Neutrophil (primary cell): ENCODE measurements around the gene UBASH3B.

ENCODE experiments used
- H3K27ac ChIP-seq: fragments of 200-600 bp; sonication (generic); 2 replicates; pipeline ENCODE4 v1.5.1; 2016; ENCODE audit warnings: mild to moderate bottlenecking, moderate library complexity
- H3K27me3 ChIP-seq: fragments of 200-600 bp; sonication (generic); 2 replicates; pipeline ENCODE4 v1.6.0; 2016; ENCODE audit warnings: mild to moderate bottlenecking
- H3K36me3 ChIP-seq: fragments of 200-600 bp; sonication (generic); 2 replicates; pipeline ENCODE4 v1.5.1; 2017
- H3K4me1 ChIP-seq, 2 experiments: fragments of 200-600 bp in 1 of 2; sonication (generic) in 1 of 2; 1 replicate in 1 of 2; 2 replicates in 1 of 2; pipeline versions ENCODE4 v1.5.1 to v1.6.1; 2013 to 2016; ENCODE audit warnings: low read depth in 1 of 2, low read length in 1 of 2, mild to moderate bottlenecking in 1 of 2, moderate library complexity in 1 of 2; ENCODE audit not compliant: control insufficient read depth in 1 of 2, insufficient read depth in 1 of 2
- H3K4me3 ChIP-seq, 2 experiments: fragments of 200-600 bp in 1 of 2; sonication (generic) in 1 of 2; 1 replicate in 1 of 2; 2 replicates in 1 of 2; pipeline ENCODE4 v1.5.1; 2013 to 2016; ENCODE audit warnings: low read depth in 1 of 2, low read length in 1 of 2, mild to moderate bottlenecking in 1 of 2, moderate library complexity in 1 of 2
- H3K9me3 ChIP-seq: fragments of 200-600 bp; sonication (generic); 2 replicates; pipeline ENCODE4 v1.5.1; 2016
- CTCF ChIP-seq: fragments of 200-600 bp; sonication (generic); IDR thresholded peaks from 2 replicates; pipeline ENCODE4 v1.5.1; 2016; ENCODE audit warnings: antibody characterized with exemption

The UBASH3B gene

DNA sequence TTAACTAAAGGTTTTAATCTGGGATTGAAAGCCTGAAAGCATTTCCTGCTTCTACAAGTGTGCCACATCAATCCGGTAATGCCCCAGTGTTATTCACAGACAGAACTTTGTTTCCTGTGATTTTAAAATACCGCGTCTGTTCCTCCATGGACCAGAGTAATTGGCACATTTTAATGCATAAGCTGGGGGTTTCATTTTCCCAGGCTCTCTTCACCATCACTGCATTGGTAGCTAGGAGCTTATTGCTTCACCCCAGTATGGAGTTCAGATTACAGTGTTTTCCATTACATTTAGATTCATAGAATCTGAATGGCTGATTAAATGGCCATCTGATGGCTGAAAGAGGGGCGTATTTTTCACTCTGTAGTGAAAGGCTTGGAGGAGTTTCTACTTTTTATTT, 157.1 kb downstream of the UBASH3B start:
- Histone ChIP-seq H3K4me1 (no peaks in the 10 kb centered on the region), H3K36me3 (peaks cover 58% of the 10 kb centered on the region), H3K27me3 (no peaks in the 10 kb centered on the region), H3K27ac (no peak overlapping the region), H3K9me3 (no peaks in the 10 kb centered on the region), H3K4me3 (no peak overlapping the region)
- no peak for TF ChIP-seq CTCF

GRCh38 chr11:122813176-122813893, 157.8 kb downstream of the UBASH3B start:
- no peak for TF ChIP-seq CTCF
- no peaks in the 10 kb centered on the region for H3K4me1 ChIP-seq

DNA sequence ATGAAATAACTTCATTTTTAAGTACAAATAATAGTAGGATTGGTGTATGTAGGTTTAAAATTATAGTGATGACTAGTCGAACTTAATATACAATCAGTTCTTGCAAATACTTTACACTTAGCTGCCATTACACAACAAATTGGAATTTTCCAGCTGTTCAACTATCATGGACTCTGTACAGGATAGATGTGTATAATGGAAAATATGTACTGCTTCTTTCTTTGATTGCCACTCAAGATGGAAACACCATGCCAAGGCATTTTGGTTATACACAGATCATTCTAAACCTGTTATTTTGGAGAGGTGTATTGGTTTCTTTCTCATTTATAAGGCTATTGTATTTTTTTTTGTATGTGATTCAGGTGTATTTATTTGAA, 158.4 kb downstream of the UBASH3B start:
- Histone ChIP-seq H3K27me3 (no peaks in the 10 kb centered on the region), H3K27ac (no peak overlapping the region), H3K9me3 (no peaks in the 10 kb centered on the region), H3K36me3 (peaks cover 47% of the 10 kb centered on the region), H3K4me1 (no peaks in the 10 kb centered on the region), H3K4me3 (no peak overlapping the region)
- TF ChIP-seq CTCF: no peak

More at GRCh38 chr11:122813176-122813893, 157.8 kb downstream of the UBASH3B start:
- no peak overlapping the region for H3K27ac ChIP-seq
- H3K27me3 ChIP-seq: no peaks in the 10 kb centered on the region
- no peak overlapping the region for H3K4me3 ChIP-seq
- no peaks in the 10 kb centered on the region for H3K9me3 ChIP-seq
- H3K36me3 ChIP-seq: peaks cover 51% of the 10 kb centered on the region

DNA sequence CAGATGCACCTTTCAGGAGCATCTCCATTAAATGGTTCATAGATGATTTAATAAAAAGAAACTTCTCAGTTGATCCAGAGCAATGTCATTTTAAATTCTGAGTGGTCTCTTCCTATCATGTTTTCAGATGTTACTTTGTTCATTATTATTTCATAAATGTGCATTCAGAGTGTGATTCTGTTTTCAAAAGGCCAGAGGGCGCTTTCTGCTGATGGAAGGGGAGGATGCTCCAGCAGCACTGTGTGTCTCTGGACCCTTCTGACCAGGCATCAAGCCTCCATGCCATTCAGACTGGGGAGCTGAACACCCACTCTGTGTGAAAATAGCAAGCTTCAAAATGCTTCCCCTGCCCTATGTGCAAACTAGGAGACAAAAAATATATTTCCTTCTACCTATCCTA, 158.9 kb downstream of the UBASH3B start:
- H3K4me3 ChIP-seq: no peak overlapping the region
- no peak for TF ChIP-seq CTCF

DNA sequence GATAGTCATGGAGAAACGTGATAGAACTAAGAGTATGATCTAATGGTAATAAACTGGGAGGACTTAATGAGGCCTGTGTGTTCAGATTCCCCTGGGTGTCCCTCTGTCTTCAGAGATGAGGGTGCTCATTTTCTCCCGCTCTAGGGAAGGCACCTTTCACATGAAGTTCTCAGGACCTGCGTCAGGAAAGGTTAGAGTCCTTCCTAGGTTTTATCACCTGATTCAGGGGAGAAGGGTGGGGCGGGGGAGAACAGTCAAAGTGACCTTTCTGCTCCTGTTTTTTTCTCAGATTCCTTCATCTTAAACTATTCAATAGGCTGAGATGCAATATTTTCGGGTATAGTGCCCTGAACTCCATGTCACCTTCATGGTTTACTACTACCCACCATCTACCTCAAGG, 160.4 kb downstream of the UBASH3B start:
- Histone ChIP-seq H3K4me1 (no peaks in the 10 kb centered on the region), H3K4me3 (no peak overlapping the region), H3K9me3 (no peaks in the 10 kb centered on the region), H3K27ac (no peak overlapping the region), H3K36me3 (peaks cover 27% of the 10 kb centered on the region), H3K27me3 (no peaks in the 10 kb centered on the region)
- no peak for TF ChIP-seq CTCF

More for the DNA sequence above, 158.9 kb downstream of the UBASH3B start:
- Histone ChIP-seq H3K9me3 (no peaks in the 10 kb centered on the region), H3K27ac (no peak overlapping the region), H3K36me3 (peaks cover 42% of the 10 kb centered on the region), H3K4me1 (no peaks in the 10 kb centered on the region), H3K27me3 (no peaks in the 10 kb centered on the region)
